ENCODE data around the gene ASTN2.

The ASTN2 gene

GRCh38 chr9:117245175-117245829, 169.6 kb downstream of the ASTN2 start:
- no peak for DNase-seq

- no peak for DNase-seq
These were observed 172.8 kb downstream of the ASTN2 start for GRCh38 chr9:117242082-117242481.

GRCh38 chr9:117239428-117239827, 175.4 kb downstream of the ASTN2 start:
- no peak for DNase-seq

GRCh38 chr9:117234103-117234502, 180.8 kb downstream of the ASTN2 start:
- DNase-seq: no peak

- DNase-seq: no peak
These were observed 181.8 kb downstream of the ASTN2 start for GRCh38 chr9:117233016-117233415.

- DNase-seq: no peak
These were observed 182.6 kb downstream of the ASTN2 start for GRCh38 chr9:117232281-117232680.

GRCh38 chr9:117231012-117231411, 183.8 kb downstream of the ASTN2 start:
- DNase-seq: no peak

- DNase-seq: peak; percentile 88
These were observed 190.2 kb downstream of the ASTN2 start for GRCh38 chr9:117224695-117225094.

GRCh38 chr9:117218951-117219350, 195.9 kb downstream of the ASTN2 start:
- no peak for DNase-seq

- no peak for DNase-seq
These were observed 200.4 kb downstream of the ASTN2 start for GRCh38 chr9:117214416-117214815.

- DNase-seq: no peak
These were observed 203.6 kb downstream of the ASTN2 start for GRCh38 chr9:117211280-117211679.

- no peak for DNase-seq
These were observed 209.1 kb downstream of the ASTN2 start for GRCh38 chr9:117205806-117206205.

- DNase-seq: no peak
These were observed 209.9 kb downstream of the ASTN2 start for GRCh38 chr9:117204971-117205370.

GRCh38 chr9:117191504-117192261, 223.2 kb downstream of the ASTN2 start:
- no peak for DNase-seq

GRCh38 chr9:117189121-117189520, 225.7 kb downstream of the ASTN2 start:
- no peak for DNase-seq

- no peak for DNase-seq
These were observed 226.5 kb downstream of the ASTN2 start for GRCh38 chr9:117188394-117188793.

GRCh38 chr9:117187498-117187897, 227.4 kb downstream of the ASTN2 start:
- no peak for DNase-seq

- DNase-seq: no peak
These were observed 230.7 kb downstream of the ASTN2 start for GRCh38 chr9:117184173-117184572.

- no peak for DNase-seq
These were observed 232.8 kb downstream of the ASTN2 start for GRCh38 chr9:117182046-117182445.

- no peak for DNase-seq
These were observed 233.9 kb downstream of the ASTN2 start for GRCh38 chr9:117180896-117181445.

GRCh38 chr9:117178596-117179375, 236.1 kb downstream of the ASTN2 start:
- no peak for DNase-seq

GRCh38 chr9:117170567-117170966, 244.3 kb downstream of the ASTN2 start:
- no peak for DNase-seq

GRCh38 chr9:117169089-117169621, 245.7 kb downstream of the ASTN2 start:
- DNase-seq: no peak

Data from NCI-H2029 (cell line).